HepG2 (cell line): ENCODE data around the gene PTH2.

Source experiments
- IRF2 ChIP-seq: IDR thresholded peaks from 2 replicates; pipeline ENCODE4 v1.6.1; 2018; ENCODE audit warnings: missing genetic modification reagents, missing compliant biosample characterization
- ZNF10 ChIP-seq: sonication (generic); formaldehyde crosslinking; IDR thresholded peaks from 2 replicates; pipeline ENCODE4 v1.4.0; 2020; ENCODE audit warnings: mild to moderate bottlenecking, low read depth, missing genetic modification reagents, borderline replicate concordance
- TF ChIP-seq, protein P1 (sequence below), 2 experiments: sonication (generic) in 1 of 2; formaldehyde crosslinking in 1 of 2; IDR thresholded peaks; 2 replicates each; pipeline versions ENCODE4 v1.5.1 to v1.6.1; 2011 to 2020; ENCODE audit warnings: borderline replicate concordance in 1 of 2, low read depth in 1 of 2, low read length in 1 of 2, mild to moderate bottlenecking in 1 of 2, missing genetic modification reagents in 1 of 2, moderate library complexity in 1 of 2
- TF ChIP-seq, protein P2 (sequence below): sonication (generic); formaldehyde crosslinking; IDR thresholded peaks from 2 replicates; pipeline ENCODE4 v1.5.0; 2020; ENCODE audit warnings: missing genetic modification reagents, mild to moderate bottlenecking, borderline replicate concordance
- TF ChIP-seq, protein P3 (sequence below): sonication (generic); formaldehyde crosslinking; IDR thresholded peaks from 2 replicates; pipeline ENCODE4 v1.5.0; 2020; ENCODE audit warnings: mild to moderate bottlenecking, missing genetic modification reagents, moderate library complexity
- TF ChIP-seq, protein P4 (sequence below): sonication (generic); formaldehyde crosslinking; IDR thresholded peaks from 2 replicates; pipeline ENCODE4 v1.4.0; 2020; ENCODE audit warnings: missing genetic modification reagents

DNA sequence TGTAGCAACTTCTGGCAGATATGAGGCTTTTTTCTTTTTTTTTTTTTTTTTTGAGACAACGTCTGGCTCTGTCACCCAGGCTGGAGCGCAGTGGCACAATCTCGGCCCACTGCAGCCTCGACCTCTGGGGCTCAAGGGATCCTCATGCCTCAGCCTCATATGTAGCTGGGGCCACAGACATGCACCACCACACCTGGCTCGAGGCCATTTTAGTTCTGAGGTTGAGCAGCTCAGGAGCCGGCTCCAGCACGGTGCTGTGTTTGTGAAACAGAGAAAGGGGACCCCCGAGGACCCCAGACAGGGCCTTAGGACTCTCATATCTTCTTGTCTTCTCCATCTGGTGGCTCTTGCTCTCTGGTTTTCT, 47.4 kb upstream of the PTH2 start:
- TF ChIP-seq ZNF10 (CRISPR knock-in tag), result no peak
- TF ChIP-seq, protein P1, sequence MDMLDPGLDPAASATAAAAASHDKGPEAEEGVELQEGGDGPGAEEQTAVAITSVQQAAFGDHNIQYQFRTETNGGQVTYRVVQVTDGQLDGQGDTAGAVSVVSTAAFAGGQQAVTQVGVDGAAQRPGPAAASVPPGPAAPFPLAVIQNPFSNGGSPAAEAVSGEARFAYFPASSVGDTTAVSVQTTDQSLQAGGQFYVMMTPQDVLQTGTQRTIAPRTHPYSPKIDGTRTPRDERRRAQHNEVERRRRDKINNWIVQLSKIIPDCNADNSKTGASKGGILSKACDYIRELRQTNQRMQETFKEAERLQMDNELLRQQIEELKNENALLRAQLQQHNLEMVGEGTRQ (IDR thresholded peaks at IDR 0.05; ENCODE audit: low read depth, low read length), result no peak
- TF ChIP-seq, protein P1 (CRISPR knock-in tag; IDR thresholded peaks at IDR 0.05; ENCODE audit: borderline replicate concordance), result no peak
- TF ChIP-seq, protein P2, sequence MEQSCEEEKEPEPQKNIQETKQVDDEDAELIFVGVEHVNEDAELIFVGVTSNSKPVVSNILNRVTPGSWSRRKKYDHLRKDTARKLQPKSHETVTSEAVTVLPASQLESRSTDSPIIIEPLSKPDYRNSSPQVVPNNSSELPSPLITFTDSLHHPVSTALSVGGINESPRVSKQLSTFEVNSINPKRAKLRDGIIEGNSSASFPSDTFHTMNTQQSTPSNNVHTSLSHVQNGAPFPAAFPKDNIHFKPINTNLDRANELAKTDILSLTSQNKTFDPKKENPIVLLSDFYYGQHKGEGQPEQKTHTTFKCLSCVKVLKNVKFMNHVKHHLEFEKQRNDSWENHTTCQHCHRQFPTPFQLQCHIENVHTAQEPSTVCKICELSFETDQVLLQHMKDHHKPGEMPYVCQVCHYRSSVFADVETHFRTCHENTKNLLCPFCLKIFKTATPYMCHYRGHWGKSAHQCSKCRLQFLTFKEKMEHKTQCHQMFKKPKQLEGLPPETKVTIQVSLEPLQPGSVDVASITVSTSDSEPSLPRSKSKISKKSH (CRISPR knock-in tag), result no peak
- TF ChIP-seq, protein P3, sequence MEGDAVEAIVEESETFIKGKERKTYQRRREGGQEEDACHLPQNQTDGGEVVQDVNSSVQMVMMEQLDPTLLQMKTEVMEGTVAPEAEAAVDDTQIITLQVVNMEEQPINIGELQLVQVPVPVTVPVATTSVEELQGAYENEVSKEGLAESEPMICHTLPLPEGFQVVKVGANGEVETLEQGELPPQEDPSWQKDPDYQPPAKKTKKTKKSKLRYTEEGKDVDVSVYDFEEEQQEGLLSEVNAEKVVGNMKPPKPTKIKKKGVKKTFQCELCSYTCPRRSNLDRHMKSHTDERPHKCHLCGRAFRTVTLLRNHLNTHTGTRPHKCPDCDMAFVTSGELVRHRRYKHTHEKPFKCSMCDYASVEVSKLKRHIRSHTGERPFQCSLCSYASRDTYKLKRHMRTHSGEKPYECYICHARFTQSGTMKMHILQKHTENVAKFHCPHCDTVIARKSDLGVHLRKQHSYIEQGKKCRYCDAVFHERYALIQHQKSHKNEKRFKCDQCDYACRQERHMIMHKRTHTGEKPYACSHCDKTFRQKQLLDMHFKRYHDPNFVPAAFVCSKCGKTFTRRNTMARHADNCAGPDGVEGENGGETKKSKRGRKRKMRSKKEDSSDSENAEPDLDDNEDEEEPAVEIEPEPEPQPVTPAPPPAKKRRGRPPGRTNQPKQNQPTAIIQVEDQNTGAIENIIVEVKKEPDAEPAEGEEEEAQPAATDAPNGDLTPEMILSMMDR (CRISPR knock-in tag), result no peak
- no peak for TF ChIP-seq IRF2 (CRISPR knock-in tag)
- TF ChIP-seq, protein P4, sequence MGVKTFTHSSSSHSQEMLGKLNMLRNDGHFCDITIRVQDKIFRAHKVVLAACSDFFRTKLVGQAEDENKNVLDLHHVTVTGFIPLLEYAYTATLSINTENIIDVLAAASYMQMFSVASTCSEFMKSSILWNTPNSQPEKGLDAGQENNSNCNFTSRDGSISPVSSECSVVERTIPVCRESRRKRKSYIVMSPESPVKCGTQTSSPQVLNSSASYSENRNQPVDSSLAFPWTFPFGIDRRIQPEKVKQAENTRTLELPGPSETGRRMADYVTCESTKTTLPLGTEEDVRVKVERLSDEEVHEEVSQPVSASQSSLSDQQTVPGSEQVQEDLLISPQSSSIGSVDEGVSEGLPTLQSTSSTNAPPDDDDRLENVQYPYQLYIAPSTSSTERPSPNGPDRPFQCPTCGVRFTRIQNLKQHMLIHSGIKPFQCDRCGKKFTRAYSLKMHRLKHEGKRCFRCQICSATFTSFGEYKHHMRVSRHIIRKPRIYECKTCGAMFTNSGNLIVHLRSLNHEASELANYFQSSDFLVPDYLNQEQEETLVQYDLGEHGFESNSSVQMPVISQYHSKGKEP (CRISPR knock-in tag), result no peak
